ENCODE measurements around the gene STEAP1. TPM values are rescaled to one million over a fixed set of nuclear protein-coding genes. Genes with fewer than 3 reads are reported as not detected.

STEAP1 gene
- total and polyA plus RNA-seq, 4 donors = 20.0 to 37.1 (median 29.6) TPM

DNA sequence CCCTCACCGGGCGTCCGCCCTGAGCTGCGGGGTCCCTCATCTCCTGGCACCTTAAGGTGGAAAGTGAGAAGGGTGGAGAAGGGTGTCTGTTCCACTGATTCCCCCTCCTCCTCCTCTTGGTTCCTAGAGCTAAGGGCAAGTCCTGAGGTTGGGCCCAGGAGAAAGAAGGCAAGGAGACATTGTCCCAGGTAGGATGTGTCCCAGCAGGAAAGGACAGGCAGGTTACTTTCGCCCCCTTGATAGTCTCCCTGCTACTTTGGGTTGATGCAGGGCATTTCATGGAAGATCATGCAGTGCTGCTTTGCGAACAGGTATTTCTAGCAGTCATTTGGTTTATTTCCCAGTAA is 57.9 kb downstream of the STEAP1 start:
- no peaks in the 10 kb centered on the region for H3K9me3 ChIP-seq (ENCODE audit: control insufficient read depth in 4 of 4, low read length in 3 of 4)
- H3K9ac ChIP-seq (ENCODE audit: low read depth in 1 of 2, low read length in 2 of 2) = peak overlapping the region; percentile 8 to 41
- 14% methylated on average over 6 of the region's 6 CpGs for WGBS
- H3K4me1 ChIP-seq (ENCODE audit: control insufficient read depth in 4 of 4, insufficient read depth in 4 of 4, low read length in 3 of 4) = peaks cover 3 to 33% (median 23%) of the 10 kb centered on the region in 4 donors
- TF ChIP-seq MAX (IDR thresholded peaks at IDR 0.05) (no peak), REST (IDR thresholded peaks at IDR 0.05) (no peak), GABPA (IDR thresholded peaks at IDR 0.05 in 1 of 2, conservative IDR thresholded peaks at IDR 0.05 in 1 of 2) (no peak), SP1 (IDR thresholded peaks at IDR 0.05) (no peak), TAF1 (conservative IDR thresholded peaks at IDR 0.05) (no peak)
- TF ChIP-seq, protein P1, sequence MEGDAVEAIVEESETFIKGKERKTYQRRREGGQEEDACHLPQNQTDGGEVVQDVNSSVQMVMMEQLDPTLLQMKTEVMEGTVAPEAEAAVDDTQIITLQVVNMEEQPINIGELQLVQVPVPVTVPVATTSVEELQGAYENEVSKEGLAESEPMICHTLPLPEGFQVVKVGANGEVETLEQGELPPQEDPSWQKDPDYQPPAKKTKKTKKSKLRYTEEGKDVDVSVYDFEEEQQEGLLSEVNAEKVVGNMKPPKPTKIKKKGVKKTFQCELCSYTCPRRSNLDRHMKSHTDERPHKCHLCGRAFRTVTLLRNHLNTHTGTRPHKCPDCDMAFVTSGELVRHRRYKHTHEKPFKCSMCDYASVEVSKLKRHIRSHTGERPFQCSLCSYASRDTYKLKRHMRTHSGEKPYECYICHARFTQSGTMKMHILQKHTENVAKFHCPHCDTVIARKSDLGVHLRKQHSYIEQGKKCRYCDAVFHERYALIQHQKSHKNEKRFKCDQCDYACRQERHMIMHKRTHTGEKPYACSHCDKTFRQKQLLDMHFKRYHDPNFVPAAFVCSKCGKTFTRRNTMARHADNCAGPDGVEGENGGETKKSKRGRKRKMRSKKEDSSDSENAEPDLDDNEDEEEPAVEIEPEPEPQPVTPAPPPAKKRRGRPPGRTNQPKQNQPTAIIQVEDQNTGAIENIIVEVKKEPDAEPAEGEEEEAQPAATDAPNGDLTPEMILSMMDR (IDR thresholded peaks at IDR 0.05; ENCODE audit: low read depth, low read length, missing input control) = no peak
- no peaks in the 10 kb centered on the region for H3K36me3 ChIP-seq (ENCODE audit: control insufficient read depth in 4 of 4, insufficient read depth in 3 of 4, low read depth in 1 of 4, low read length in 3 of 4)
- peak overlapping the region; percentile 49 to 73 (median 70) for H3K4me3 ChIP-seq (ENCODE audit: low read depth in 1 of 3, low read length in 3 of 3)
- no peaks in the 10 kb centered on the region for H3K27me3 ChIP-seq (ENCODE audit: control insufficient read depth in 4 of 4, insufficient read depth in 4 of 4, low read length in 3 of 4)
- DNase-seq (ENCODE audit: low spot score) = no peak
- H3K27ac ChIP-seq (ENCODE audit: low read depth in 1 of 2, low read length in 2 of 2) = peak overlapping the region; percentile 84 to 87

DNA sequence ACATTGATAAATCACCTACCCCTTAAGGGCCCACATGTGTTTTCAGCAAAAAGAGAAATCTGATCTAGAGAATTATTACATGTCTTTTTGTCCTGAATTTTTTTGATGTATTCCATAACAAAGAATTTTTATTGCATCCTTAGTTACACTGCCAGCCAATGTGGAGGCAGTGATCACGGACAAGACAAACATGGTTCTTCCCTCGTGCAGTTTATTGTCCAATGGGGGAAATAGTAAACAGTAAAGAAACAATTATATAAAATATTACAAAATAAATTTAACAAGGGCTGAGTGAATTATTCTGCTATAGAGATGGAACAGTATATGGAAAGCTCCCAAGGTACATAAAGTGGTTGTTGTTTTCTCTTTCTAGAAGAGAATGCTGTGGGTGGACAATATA is 59.3 kb downstream of the STEAP1 start:
- Histone ChIP-seq H3K4me3 (ENCODE audit: low read depth in 1 of 3, low read length in 3 of 3) (no peak overlapping the region), H3K27me3 (ENCODE audit: control insufficient read depth in 4 of 4, insufficient read depth in 4 of 4, low read length in 3 of 4) (no peaks in the 10 kb centered on the region), H3K4me1 (ENCODE audit: control insufficient read depth in 4 of 4, insufficient read depth in 4 of 4, low read length in 3 of 4) (peaks cover 3 to 34% (median 23%) of the 10 kb centered on the region in 4 donors), H3K9ac (ENCODE audit: low read depth in 1 of 2, low read length in 2 of 2) (no peak overlapping the region), H3K9me3 (ENCODE audit: control insufficient read depth in 4 of 4, low read length in 3 of 4) (no peaks in the 10 kb centered on the region), H3K27ac (ENCODE audit: low read depth in 1 of 2, low read length in 2 of 2) (no peak overlapping the region), H3K36me3 (ENCODE audit: control insufficient read depth in 4 of 4, insufficient read depth in 3 of 4, low read depth in 1 of 4, low read length in 3 of 4) (no peaks in the 10 kb centered on the region)
- 68% methylated on average over 2 of the region's 2 CpGs for WGBS
- no peak for DNase-seq (ENCODE audit: low spot score)
- no peak for TF ChIP-seq SP1 (IDR thresholded peaks at IDR 0.05)
- no peak for TF ChIP-seq NR2F2 (IDR thresholded peaks at IDR 0.05)
- TF ChIP-seq, protein P1 (IDR thresholded peaks at IDR 0.05; ENCODE audit: low read depth, low read length, missing input control) = no peak
- no peak for TF ChIP-seq YY1 (IDR thresholded peaks at IDR 0.05)
- no peak for TF ChIP-seq HNF4G (IDR thresholded peaks at IDR 0.05)
- no peak for TF ChIP-seq ZBTB33 (IDR thresholded peaks at IDR 0.05)
- TF ChIP-seq RAD21 (IDR thresholded peaks at IDR 0.05) = no peak
- TF ChIP-seq JUND (IDR thresholded peaks at IDR 0.05) = no peak
- no peak for TF ChIP-seq GABPA (IDR thresholded peaks at IDR 0.05 in 1 of 2, conservative IDR thresholded peaks at IDR 0.05 in 1 of 2)

Other genes with a start within 250 kb of the STEAP1 start
- 10 to 100 TPM in 1 of 2 donors, 1 to 10 TPM in 1; 8.0 to 25.9 TPM for gene STEAP2, start 57.3 kb downstream of the STEAP1 start, total RNA-seq
- 1 to 10 TPM; 1.2 to 2.3 TPM for gene STEAP2, start 57.3 kb downstream of the STEAP1 start, polyA plus RNA-seq
- 10 to 100 TPM in 1 of 2 donors, 1 to 10 TPM in 1; 4.0 to 11.7 TPM for gene CFAP69, start 90.7 kb downstream of the STEAP1 start, total RNA-seq
- 1 to 10 TPM; 1.2 to 4.1 TPM for gene CFAP69, start 90.7 kb downstream of the STEAP1 start, polyA plus RNA-seq
- not detected for gene FAM237B, start 166.8 kb downstream of the STEAP1 start, total RNA-seq
- gene FAM237B, start 166.8 kb downstream of the STEAP1 start, polyA plus RNA-seq = not detected
- 10 to 100 TPM in 1 of 2 donors, 1 to 10 TPM in 1; 6.5 to 18.9 TPM for gene GTPBP10, start 192.2 kb downstream of the STEAP1 start, total RNA-seq
- gene GTPBP10, start 192.2 kb downstream of the STEAP1 start, polyA plus RNA-seq = 10 to 100 TPM in 1 of 2 donors, 1 to 10 TPM in 1; 7.2 to 17.3 TPM
- 10 to 100 TPM; 23.6 to 50.0 TPM for gene CLDN12, start 249.0 kb downstream of the STEAP1 start, total RNA-seq
- gene CLDN12, start 249.0 kb downstream of the STEAP1 start, polyA plus RNA-seq = 10 to 100 TPM; 22.5 to 23.7 TPM